ENCODE measurements around the gene FCHSD2.

DNA sequence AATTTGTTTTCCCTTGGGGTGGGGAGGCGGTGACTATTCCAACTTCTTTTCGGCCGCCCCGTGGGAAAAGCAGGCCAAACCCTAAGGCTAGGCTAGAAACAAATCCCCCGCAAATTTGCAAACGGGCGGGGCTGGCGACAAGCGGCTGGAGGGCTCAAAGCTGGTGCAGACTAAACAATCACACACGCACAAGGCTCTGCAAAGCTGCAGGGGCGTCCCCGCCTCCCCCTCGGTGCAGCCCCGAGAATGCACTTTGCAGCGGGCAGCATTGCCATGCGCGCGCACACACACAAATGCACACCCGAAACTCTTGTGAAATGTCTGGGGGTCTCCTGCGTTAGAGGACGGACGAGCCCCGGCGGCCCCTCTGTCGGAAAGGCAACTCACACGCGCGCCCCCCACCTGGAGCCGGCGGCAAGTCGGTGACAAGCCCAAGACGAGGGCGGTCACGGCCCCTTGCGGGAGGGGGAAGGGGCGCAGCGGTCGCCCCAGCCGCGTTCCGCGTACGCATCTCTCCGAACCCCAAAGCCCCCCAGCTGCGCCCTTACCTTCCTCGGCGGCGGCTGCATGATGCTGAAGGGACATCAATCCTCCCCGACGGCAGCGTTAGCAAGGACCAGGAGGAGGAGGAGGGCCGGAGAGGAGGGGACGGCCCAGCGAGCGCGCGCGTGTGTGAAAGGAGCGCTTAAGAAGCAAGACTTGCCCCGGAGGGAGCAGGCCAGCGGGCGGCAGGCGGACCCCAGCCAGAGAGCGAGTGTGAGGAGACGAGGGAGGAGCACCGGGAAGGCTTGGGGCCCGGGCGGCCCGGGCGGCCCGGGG is 600 bp downstream of the FCHSD2 start:
- TF ChIP-seq MEIS2 (IDR thresholded peaks at IDR 0.05; ENCODE audit: partially characterized antibody) (peak; percentile 57), ZNF583 (CRISPR knock-in tag; IDR thresholded peaks at IDR 0.05) (no peak), ZFP36 (IDR thresholded peaks at IDR 0.05; ENCODE audit: low read depth, low read length, partially characterized antibody) (no peak), FOXA1 (IDR thresholded peaks at IDR 0.05; ENCODE audit: borderline replicate concordance) (no peak), CEBPG (CRISPR knock-in tag; IDR thresholded peaks at IDR 0.05) (no peak; the same call in 1 of the 2 replicates), CEBPG (tag; conservative IDR thresholded peaks at IDR 0.05 in 1 of 2, IDR thresholded peaks at IDR 0.05 in 1 of 2) (no peak), ZNF224 (CRISPR knock-in tag; IDR thresholded peaks at IDR 0.05) (no peak)
- TF ChIP-seq, protein P1, sequence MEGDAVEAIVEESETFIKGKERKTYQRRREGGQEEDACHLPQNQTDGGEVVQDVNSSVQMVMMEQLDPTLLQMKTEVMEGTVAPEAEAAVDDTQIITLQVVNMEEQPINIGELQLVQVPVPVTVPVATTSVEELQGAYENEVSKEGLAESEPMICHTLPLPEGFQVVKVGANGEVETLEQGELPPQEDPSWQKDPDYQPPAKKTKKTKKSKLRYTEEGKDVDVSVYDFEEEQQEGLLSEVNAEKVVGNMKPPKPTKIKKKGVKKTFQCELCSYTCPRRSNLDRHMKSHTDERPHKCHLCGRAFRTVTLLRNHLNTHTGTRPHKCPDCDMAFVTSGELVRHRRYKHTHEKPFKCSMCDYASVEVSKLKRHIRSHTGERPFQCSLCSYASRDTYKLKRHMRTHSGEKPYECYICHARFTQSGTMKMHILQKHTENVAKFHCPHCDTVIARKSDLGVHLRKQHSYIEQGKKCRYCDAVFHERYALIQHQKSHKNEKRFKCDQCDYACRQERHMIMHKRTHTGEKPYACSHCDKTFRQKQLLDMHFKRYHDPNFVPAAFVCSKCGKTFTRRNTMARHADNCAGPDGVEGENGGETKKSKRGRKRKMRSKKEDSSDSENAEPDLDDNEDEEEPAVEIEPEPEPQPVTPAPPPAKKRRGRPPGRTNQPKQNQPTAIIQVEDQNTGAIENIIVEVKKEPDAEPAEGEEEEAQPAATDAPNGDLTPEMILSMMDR (IDR thresholded peaks at IDR 0.05 in 2 of 3, conservative IDR thresholded peaks at IDR 0.05 in 1 of 3; ENCODE audit: insufficient read depth in 2 of 3, low read depth in 1 of 3, low read length in 3 of 3): no peak

Data from K562 (cell line).